Endodermal cell (in vitro differentiated cells): ENCODE measurements around the gene THAP7. TPM values are rescaled to one million over a fixed set of nuclear protein-coding genes. Genes with fewer than 3 reads are reported as not detected.

ENCODE experiments used
- DNase-seq: peaks from one replicate; pipeline ENCODE4 v3.0.0-alpha.2; 2017
- H3K27ac ChIP-seq: 2 replicates; pipeline ENCODE4 v1.5.1; 2013; ENCODE audit warnings: mild to moderate bottlenecking, low read depth, low read length, moderate library complexity
- H3K27me3 ChIP-seq: 2 replicates; pipeline ENCODE4 v1.6.1; 2013; ENCODE audit warnings: mild to moderate bottlenecking, low read length, moderate library complexity; ENCODE audit not compliant: insufficient read depth, control insufficient read depth, poor library complexity, severe bottlenecking
- H3K36me3 ChIP-seq: 2 replicates; pipeline ENCODE4 v1.7.0; 2013; ENCODE audit warnings: mild to moderate bottlenecking, low read length, moderate library complexity; ENCODE audit not compliant: control insufficient read depth, insufficient read depth
- H3K4me1 ChIP-seq: one replicate; pipeline ENCODE4 v1.7.0; 2013; ENCODE audit warnings: low read length; ENCODE audit not compliant: control insufficient read depth, insufficient read depth
- H3K4me3 ChIP-seq: 2 replicates; pipeline ENCODE4 v1.5.1; 2013; ENCODE audit warnings: mild to moderate bottlenecking, low read length, moderate library complexity
- H3K9ac ChIP-seq: 2 replicates; pipeline ENCODE4 v1.6.1; 2013; ENCODE audit warnings: mild to moderate bottlenecking, low read length, moderate library complexity; ENCODE audit not compliant: poor library complexity, severe bottlenecking; ENCODE audit errors: extremely low read depth
- H3K9me3 ChIP-seq: 2 replicates; pipeline ENCODE4 v1.6.1; 2013; ENCODE audit warnings: mild to moderate bottlenecking, low read length, moderate library complexity; ENCODE audit not compliant: control insufficient read depth
- H3K27ac Mint-ChIP-seq: 2 replicates; pipeline ENCODE4 v1.8.0; 2020; ENCODE audit warnings: mixed read lengths
- H3K27me3 Mint-ChIP-seq: 2 replicates; pipeline ENCODE4 v1.8.0; 2021; ENCODE audit warnings: mild to moderate bottlenecking, mixed read lengths; ENCODE audit not compliant: insufficient read depth
- H3K36me3 Mint-ChIP-seq: 2 replicates; pipeline ENCODE4 v1.8.0; 2020; ENCODE audit warnings: low read depth, mixed read lengths
- H3K4me1 Mint-ChIP-seq: 2 replicates; pipeline ENCODE4 v1.8.0; 2020; ENCODE audit warnings: mixed read lengths
- H3K4me3 Mint-ChIP-seq: 2 replicates; pipeline ENCODE4 v1.8.0; 2020; ENCODE audit warnings: mild to moderate bottlenecking, moderate library complexity, mixed read lengths
- H3K9me3 Mint-ChIP-seq: 2 replicates; pipeline ENCODE4 v1.8.0; 2020; ENCODE audit warnings: mild to moderate bottlenecking, mixed read lengths
- CTCF ChIP-seq: fragments of 200-600 bp; sonication (generic); conservative IDR thresholded peaks from 2 replicates; pipeline ENCODE4 v1.5.0; 2021; ENCODE audit warnings: antibody characterized with exemption, mild to moderate bottlenecking
- WGBS, 2 experiments: methylation state at CpG; one replicate each; pipeline versions ENCODE4 v1.1.5 to v1.1.7; 2013; ENCODE audit warnings: missing lambda C conversion rate in 2 of 2, mixed read lengths in 1 of 2; ENCODE audit not compliant: insufficient coverage in 1 of 2, insufficient read length in 1 of 2; 5-methylcytosine and 5-hydroxymethylcytosine counted together
- total RNA-seq, 2 donors: library from RNA; stranded (reverse); fragmentation: NEBNext Ultra II Directional in 1 of 2; extraction: Animal tissue kit (Norgen Biotek cat#: 25700) in 1 of 2; gene quantifications; 2 replicates in 1 of 2; 3 replicates in 1 of 2; pipeline ENCODE4 v1.2.1, GENCODE V29; 2021

The THAP7 gene
- total RNA-seq, 2 donors from 2014 or later: 16.6 to 19.6 TPM

GRCh38 chr22:21014202-21014725 lies 12.3 kb upstream of the THAP7 start:
- no peak for TF ChIP-seq CTCF
- peak overlapping the region; percentile 67 for H3K4me3 Mint-ChIP-seq
- Histone ChIP-seq H3K4me1 (no peaks in the 10 kb centered on the region), H3K4me3 (peak overlapping the region; percentile 86), H3K27ac (peak overlapping the region; percentile 95), H3K9me3 (peaks cover 5% of the 10 kb centered on the region), H3K9ac (peak overlapping the region; percentile 53), H3K27me3 (no peaks in the 10 kb centered on the region), H3K36me3 (no peaks in the 10 kb centered on the region)
- H3K27me3 Mint-ChIP-seq: peaks cover 23% of the 10 kb centered on the region
- peaks cover 6% of the 10 kb centered on the region for H3K9me3 Mint-ChIP-seq
- no peaks in the 10 kb centered on the region for H3K36me3 Mint-ChIP-seq
- peaks cover 14% of the 10 kb centered on the region for H3K4me1 Mint-ChIP-seq
- 2 to 4% methylated on average over 19 to 40 of the region's 40 CpGs for WGBS, 2 experiments
- peak; percentile 98 for DNase-seq
- H3K27ac Mint-ChIP-seq: peak overlapping the region; percentile 95

- Histone ChIP-seq H3K27ac (peak overlapping the region; percentile 90), H3K4me3 (peak overlapping the region; percentile 86), H3K27me3 (no peaks in the 10 kb centered on the region), H3K4me1 (no peaks in the 10 kb centered on the region), H3K9ac (peak overlapping the region; percentile 53), H3K36me3 (no peaks in the 10 kb centered on the region), H3K9me3 (no peaks in the 10 kb centered on the region)
- TF ChIP-seq CTCF: no peak
- peaks cover under 1% of the 10 kb centered on the region for H3K9me3 Mint-ChIP-seq
- H3K27me3 Mint-ChIP-seq: peaks cover 23% of the 10 kb centered on the region
- no peak for DNase-seq
- peak overlapping the region; percentile 95 for H3K27ac Mint-ChIP-seq
- WGBS, 2 experiments: 6 to 26% methylated on average over 3 to 24 of the region's 24 CpGs
- no peaks in the 10 kb centered on the region for H3K36me3 Mint-ChIP-seq
- H3K4me3 Mint-ChIP-seq: peak overlapping the region; percentile 67
- H3K4me1 Mint-ChIP-seq: peaks cover 14% of the 10 kb centered on the region
Observed at GRCh38 chr22:21013657-21014201, 11.8 kb upstream of the THAP7 start.

- DNase-seq: peak; percentile 31
- Mint-ChIP-seq H3K36me3 (no peaks in the 10 kb centered on the region), H3K9me3 (no peaks in the 10 kb centered on the region), H3K27me3 (peaks cover 23% of the 10 kb centered on the region), H3K27ac (no peak overlapping the region), H3K4me1 (peaks cover 14% of the 10 kb centered on the region), H3K4me3 (peak overlapping the region; percentile 67)
- Histone ChIP-seq H3K27ac (no peak overlapping the region), H3K4me3 (peak overlapping the region; percentile 86), H3K9me3 (no peaks in the 10 kb centered on the region), H3K27me3 (no peaks in the 10 kb centered on the region), H3K4me1 (no peaks in the 10 kb centered on the region), H3K36me3 (no peaks in the 10 kb centered on the region), H3K9ac (no peak overlapping the region)
- WGBS, 2 experiments: 92 to 95% methylated on average over 10 to 14 of the region's 14 CpGs
- no peak for TF ChIP-seq CTCF
Observed at GRCh38 chr22:21012446-21013407, 10.8 kb upstream of the THAP7 start.
